HG02642 (cell line): ENCODE results near the gene ANKZF1.

ENCODE experiments used
- ATAC-seq: cut with Tn5 transposase; IDR thresholded peaks from one replicate; pipeline ENCODE4 v1.9.1; 2021; ENCODE audit warnings: mild to moderate bottlenecking; ENCODE audit not compliant: unreplicated experiment, poor library complexity

Gene ANKZF1

DNA sequence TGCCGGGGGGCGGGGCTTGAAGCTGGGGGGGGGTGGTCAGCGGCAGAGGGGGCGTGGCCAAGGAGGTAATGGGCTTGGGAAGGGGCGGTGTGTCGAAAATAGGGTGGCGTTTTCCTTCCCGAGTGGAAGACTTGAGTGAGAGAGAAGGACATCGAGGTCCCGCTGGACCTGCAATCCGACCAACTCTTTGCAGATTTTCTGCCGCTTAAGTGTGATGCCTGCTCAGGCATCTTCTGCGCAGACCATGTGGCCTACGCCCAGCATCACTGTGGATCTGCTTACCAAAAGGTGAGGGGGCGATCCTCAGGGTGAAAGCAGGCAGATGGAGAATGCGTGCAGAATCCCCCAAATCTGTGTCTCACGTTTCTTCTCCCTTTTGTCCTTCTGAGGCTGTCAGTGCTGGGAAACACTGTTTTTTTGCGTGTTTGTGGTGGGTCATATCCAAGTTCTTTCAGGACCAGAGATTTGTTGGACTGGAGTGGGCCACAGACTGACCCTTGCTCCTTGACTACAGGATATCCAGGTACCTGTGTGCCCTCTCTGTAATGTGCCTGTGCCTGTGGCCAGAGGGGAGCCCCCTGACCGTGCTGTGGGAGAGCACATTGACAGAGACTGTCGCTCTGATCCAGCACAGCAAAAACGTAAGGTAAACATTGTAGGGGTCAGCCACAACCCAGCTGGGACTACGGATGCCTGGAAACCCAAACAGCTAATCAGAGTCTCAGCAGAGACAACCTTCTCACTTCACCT, 22.3 kb upstream of the ANKZF1 start:
- ATAC-seq: no peak

DNA sequence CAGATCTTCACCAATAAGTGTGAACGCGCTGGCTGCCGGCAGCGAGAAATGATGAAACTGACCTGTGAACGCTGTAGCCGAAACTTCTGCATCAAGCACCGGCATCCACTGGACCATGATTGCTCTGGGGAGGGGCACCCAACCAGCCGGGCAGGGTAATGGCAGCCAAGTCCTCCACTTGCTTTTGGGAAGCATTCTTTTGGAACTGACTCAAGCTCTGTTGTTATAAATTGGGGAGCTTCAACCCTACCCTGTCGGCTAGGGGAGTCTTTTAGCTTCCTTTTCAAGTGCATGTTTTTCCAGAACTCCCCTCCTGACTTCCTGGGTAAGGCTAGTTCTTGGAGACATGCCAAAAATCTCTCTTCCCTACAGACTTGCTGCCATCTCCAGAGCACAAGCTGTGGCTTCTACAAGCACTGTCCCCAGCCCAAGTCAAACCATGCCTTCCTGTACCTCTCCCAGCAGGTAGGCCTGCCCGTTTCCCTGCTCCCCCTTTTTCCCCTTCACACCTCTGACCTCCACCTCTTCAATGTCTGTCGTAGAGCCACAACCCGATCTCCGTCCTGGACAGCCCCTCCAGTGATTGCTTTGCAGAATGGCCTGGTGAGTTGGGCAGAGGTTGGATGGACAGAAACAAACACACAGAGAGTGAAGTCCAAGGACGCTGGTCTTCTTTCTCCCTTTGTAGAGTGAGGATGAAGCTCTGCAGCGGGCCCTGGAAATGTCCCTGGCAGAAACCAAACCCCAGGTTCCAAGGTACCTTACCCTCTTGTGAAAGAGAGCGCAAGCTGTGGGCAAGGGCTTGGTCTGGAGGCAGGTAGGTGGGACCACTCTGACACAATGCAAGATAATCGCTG, 21.5 kb upstream of the ANKZF1 start:
- no peak for ATAC-seq

DNA sequence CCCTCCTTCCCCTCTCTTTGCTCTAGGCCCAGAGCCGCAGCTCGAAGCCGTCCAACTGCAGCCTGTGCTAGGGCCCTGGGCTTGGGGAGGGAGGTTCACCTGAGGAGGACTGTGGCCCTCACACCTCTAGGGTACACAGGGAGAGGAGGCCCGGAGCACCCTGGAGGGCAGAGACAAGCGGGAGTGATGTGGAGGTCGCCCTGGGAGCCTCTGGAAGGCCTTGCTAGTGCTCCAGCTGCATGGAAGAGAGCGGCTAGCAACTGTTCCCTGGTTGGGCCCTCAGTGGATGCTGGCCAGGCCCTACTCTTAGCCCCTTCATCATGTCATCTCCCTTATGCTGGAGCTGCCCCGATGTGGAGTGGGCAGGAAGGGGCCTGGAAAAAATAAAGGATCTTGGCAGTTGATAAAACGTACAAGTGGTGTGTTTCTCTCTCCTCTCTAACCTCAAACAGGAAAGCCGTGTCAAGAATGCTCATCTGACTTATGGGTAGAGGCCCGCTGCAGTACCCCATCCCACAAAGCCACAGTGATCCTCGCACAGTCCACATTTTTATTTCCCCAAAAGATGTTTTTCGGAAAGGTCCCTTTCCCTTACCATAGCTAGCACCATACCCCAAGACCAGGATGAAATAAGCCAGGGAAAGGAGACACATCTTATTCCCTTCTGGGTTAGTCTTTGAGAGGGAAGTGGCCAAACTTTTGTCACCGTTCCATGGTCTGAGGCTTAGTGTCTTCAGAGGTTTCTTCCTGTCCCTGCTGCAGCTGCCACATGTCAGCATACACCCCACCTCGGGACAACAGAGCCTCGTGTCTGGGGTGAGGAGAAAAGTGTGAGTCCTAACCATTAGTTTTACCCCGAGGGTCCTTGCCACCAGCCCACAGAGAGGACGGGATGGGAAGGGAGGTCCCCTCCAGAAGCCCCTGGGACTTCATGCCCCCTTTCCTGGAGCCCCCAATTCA, 20.1 kb upstream of the ANKZF1 start:
- ATAC-seq: no peak

DNA sequence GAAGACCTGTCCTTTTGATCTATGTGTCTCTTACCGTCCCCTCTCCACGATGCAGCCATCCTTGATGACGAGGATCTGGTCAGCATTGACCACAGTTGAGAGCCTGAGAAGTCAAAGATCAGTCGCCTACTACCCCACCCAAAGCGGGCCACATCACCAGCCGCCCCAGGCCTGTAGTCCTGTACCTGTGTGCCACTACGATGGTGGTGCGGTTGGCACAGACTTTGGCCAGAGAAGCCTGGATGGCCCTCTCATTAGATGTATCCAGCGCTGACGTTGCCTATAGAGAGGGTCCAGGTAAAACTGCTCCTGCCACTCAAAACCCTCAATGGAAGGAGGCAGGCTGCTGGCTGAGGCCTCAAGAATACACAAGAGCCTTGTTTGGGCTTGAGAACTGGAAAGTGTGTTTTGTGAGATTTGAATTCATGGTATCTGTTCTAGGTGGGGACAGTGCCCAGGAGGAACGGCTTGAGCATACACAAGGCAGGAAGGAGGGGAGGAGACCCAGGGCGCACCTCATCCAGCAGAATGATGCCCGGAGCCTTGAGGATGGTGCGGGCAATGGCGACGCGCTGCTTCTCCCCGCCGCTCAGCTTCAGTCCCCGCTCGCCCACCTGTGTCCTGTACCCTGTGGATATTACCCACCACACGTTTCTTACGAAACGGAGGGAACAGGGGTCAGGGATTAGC, 19.3 kb upstream of the ANKZF1 start:
- no peak for ATAC-seq

DNA sequence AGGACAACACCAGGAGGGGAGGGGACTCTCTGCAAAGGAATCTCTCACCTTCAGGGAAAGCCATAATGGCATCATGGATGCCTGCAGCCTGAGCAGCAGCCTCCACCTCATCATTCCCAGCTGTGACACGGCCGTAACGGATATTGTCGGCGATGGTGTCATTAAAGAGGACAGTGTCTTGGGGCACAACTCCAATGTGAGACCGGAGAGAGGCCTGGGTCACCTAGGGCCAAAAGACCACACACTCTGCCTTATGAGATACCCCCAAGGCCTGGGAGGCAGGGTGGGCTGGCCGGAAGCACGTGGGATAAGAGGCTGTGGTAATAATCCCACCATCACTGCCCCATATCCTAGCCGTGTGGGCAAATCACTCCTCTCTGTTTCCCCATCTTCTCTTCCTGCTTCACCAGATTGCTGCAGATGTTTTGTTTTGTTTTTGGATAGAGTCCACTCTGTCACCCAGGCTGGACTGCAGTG, 18.7 kb upstream of the ANKZF1 start:
- no peak for ATAC-seq

DNA sequence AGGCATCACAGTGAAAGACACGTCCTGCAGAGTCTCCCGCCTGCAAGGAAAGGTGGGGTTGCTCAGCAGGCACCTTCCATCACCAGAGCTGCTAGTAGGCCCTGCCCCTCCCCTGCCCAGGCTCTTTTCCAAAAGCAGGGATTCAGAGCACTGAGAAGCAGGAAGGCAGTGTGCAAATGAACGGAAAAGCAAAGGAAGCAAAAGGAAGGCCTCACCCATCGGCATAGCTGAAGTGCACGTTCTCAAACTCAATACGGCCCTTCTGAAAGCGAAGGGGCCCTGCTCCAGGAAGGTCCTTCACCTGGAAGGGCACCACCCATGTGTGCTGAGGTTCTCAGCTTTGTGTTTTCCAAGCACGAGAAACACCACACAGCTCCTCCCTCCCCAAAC, 16.6 kb upstream of the ANKZF1 start:
- ATAC-seq: no peak

DNA sequence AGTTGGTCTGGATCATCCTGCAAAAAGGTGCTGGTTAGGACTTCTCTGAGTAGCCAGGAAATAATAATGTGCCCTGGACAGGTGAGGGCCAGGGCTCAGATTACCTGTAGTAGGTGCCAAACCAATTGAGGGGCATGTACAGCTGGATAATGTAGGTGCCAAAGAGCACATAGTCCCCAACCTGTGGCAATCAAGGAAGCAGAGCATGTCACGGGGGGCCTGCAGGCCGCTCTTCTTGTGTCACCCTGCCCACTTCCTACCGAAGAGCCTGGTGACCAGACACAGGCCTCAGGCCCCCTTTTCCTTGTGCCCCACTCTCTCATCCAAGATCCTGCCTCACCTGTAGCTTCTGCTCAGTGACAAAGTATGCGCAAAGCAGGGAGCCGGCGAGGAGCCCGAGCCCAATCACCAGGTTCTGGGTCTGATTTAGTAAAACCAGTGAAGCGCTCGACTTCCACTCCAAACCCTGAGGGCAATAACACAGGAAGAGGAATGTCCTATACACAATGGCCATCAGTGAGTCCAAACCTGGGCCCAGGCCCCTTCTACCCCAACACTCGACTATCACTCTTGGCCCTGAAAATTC, 16.0 kb upstream of the ANKZF1 start:
- ATAC-seq: no peak

DNA sequence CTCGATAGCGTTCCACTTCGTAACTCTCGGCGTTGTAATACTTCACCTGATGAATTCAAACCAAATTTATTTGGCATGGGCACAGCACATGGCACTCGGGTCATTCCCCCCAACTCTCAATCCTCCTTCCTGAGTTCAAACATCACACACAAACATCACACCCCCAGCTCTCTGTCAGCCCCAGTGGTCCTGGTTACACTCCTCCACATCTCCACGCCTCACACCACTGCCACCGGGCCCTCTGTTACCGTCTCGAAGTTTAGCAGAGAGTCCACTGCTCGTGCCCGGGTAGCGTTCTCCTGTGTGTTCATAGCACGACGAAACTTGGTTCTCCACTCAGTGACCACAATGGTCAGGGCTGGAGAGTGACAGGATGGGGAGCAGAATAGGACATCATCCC, 15.5 kb upstream of the ANKZF1 start:
- ATAC-seq: no peak

DNA sequence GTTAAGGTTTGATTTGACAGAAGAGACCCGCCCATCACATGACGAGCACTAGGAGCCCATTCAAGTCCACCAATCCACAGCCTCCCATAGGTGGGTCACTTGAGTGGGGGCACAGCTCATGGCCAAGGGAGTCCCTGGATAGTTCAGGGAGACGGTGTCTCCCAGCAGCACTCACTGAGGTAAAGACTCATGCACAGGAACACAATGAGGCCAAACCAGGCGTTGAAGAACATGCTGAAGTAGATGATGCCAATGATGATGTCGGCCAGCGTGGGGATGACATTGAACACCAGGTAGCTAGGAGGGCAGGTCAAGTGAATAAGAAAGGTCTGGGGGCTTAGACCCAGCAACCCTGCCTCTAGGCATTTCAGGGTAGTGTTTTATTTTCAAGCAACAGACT, 14.8 kb upstream of the ANKZF1 start:
- ATAC-seq: no peak

DNA sequence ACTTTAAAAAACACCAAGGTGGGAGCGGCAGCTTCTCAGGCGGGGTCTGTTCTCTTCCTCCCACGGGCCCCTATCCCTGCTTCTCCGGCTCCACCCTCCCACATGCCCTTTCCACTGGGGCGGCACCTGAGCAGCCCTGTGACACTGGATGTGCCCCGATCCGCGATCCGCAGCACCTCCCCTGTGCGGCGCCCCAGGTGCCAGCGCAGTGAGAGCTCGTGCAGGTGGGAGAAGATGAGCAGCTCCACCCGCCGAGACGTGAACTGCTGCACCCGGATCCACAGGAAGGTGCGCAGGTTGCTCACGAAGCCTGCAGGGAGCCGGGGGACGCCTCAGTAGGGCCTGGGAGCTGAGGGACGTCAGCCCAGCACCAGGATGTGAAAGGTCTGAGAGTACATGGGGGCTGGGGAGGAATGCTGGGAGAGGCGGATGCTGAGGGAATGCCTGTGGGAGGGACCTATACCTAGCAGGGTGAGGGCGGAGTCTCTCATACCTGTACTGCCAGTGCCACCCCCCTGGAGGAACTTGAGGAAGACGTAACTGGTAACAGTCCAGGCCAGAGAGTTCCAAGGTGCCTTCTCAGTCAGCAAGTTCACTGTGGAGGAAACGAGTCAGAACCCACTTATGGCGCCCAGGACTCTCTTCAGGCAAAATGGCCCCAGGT, 13.6 kb upstream of the ANKZF1 start:
- no peak for ATAC-seq

DNA sequence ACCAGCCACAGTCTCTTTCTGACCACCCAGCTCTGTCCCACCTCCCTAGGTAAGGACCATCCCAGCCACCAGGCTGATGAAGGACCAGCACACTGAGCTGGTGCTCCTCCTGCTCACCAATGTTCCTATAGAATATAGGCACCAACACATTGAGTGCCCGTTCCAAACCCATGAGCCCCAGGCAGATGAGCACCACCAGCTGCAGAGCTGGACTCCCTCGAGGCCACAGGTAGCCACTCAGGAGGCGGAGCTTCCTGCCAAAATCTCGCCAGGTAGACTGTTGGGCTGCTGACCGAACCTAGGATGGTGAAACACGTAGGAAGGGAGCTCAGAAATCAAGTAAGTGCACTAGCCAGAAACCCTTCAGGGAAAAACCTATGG, 13.1 kb upstream of the ANKZF1 start:
- ATAC-seq: no peak

DNA sequence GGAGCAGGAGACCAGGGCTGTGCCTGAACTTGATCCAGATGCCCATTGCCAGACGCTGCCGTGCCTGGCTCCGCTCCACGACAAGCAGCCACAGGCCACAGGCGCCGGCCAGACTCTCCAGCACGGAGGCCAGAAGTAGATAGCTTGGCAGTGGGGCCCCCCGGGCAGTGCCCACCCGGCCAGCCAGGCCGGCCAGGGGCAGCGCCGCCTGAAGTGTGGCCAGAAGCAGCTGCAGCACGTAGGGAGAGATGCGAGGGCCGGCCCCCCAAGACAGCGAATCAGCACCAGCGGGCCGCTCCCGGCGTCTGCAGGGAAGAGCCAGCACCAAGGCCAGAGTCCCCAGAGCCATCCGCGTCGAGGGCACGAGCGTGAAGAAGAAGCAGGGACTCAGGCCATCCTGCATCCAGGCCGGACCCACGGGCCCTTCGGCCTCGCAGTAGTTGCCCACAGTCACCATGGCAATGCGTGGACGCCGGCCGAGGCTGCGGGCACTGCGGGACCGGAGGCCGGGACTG, 11.3 kb upstream of the ANKZF1 start:
- peak; percentile 30 for ATAC-seq

DNA sequence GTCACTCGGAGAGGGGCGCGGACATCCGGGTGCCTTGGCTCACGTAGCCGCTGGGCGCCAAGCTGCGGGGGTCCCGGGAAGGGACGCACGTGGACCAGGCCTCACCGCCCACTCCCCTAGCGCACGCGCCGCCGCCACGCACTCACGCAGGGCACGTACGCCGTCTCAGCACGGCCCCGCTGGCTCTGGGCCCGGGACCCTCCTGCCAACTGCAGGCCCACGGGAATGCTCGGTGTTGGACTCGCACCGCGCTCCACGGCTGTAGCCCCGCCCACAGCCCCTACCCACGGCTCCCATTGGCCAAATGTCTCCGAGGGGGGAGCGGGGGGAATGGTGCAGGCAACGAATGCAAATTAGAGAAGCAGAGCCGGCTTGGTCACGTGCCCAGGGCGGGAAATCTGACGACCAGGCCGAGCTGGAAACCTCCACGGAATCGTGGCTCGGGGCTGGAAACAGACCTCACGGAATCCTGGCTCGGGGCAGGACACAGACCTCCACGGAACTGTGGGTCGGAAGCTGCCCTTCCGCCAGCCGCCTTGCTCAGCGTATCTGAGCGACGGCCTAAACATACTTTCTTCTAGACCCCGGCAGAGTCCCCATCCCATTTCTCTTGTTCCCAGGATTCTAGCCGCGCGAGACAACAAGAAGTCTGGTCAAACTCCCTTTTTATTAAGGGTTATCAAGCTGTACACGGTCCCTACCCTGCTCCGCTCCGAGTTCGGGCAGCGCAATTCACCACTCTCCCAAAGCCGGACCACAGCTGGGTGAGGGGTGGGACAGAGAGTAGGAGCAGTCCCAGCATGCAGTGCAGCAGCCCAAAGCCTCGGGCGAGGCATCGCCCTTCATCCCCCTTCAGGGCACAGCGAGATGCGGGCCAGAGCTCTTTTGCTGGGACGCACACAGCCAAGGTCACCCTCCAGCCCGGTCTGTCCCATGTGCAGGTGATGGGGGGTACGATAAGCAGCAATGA, 10.6 kb upstream of the ANKZF1 start, which contains the start of gene ABCB6:
Gene ABCB6 (minus strand): TSS at position 227 of the 970 bp plus-strand sequence. CDS start 285 bp downstream, outside the sequence.
- ATAC-seq: peak; percentile 79

DNA sequence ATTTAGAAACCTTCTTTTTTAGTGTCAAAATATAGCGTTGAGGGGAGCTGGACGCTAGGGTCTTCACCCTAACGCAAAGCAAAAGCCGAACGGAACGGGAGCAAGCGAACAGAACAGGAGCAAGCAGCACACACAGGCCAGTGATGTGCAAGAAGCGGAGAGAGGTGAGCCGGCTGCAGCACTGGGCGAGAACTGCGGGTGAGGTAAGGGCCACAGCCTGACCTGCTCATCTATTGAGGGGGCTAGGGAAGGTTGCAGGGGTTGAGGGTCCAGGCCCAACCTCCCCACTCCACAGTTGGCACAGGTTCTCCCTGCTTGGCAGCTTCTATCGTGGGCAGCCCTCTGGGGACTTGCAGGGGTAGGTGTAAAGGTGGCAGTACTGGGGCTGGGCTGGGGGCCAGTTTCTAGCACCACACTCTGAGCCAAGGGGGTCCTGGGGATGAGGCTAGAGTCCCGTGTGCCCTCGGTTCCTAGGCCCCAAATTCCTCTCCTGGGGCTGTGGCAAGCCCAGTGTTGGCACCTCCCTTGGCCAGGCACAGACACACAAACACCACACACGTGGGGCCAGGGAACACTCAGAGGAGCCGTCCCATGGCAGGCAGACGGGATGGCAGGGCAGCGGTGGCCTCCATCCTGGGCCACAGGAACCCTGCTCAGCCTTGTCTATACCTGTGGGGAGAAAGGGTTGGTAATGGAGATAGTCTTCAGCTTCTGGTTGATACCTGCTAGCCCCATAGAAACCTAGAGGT, 9.6 kb upstream of the ANKZF1 start:
- ATAC-seq: no peak

DNA sequence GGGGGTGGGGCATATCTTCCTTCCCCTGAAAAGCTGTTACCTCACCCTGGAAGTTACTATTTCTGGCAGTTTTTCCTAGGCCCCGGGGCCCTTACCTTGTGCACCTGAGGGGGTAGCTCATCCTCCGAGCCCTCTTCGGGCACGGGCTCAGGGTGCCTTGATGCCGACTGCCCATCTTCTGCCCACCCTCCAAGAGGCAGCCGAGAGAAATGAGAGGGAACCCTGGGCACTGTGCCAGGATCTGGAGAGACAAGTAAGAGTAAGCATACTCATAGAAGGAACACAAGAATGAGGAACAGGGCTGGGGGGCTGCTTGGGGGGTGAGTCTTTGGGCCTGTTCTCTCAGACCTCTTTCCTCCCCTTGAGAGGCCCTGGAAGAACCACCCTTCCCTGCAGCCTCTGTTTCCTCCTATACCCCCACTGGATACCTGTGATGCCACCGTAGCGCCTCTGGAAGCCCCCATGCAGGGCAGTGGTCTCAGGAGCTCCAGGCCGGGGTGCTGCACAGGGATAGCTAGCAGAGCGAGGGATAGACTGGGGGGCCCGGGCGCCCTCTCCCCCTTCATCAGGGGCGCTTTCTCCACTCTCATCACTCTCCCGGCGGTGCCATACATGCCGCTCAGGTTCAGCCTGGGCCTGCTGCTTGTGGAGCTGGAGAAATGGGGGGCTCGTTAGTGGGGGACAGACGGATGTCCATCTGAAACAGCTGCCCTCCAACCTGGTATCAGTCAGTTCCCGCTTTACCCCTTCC, 8.8 kb upstream of the ANKZF1 start:
- ATAC-seq: no peak

DNA sequence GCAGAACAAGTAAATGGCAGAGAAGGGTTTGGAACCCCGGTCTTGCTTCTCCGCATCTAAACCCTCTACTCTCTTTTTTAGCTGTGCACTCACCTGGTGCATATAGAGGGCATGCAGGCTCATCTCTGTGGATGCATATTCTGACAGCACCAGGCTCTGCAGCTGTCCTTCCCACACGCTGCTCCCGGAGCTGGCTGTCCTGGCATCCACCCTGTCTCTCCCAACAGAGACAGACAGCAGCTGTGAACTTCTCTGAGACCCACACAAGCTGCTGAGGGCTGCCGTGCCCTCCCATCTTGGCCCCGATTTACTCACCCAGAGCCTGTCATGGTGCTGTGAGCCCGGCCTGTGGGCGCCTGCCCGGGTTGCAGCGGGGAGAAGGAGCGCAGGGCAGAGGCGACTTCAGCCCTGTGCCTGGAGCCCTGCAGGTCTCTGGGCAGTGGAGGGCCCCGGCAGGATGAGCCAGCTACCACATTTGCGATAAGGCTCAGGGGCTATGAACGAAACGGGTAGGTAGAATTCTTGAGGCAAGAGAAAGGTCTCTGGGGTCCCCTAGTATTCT, 7.6 kb upstream of the ANKZF1 start:
- no peak for ATAC-seq
